GDM1 (cell line): ENCODE data around the gene PTPN3.

Experiments
- DNase-seq: peaks from one replicate; lab custom pipeline; 2025; lab: John Stamatoyannopoulos, UW

The PTPN3 gene

DNA sequence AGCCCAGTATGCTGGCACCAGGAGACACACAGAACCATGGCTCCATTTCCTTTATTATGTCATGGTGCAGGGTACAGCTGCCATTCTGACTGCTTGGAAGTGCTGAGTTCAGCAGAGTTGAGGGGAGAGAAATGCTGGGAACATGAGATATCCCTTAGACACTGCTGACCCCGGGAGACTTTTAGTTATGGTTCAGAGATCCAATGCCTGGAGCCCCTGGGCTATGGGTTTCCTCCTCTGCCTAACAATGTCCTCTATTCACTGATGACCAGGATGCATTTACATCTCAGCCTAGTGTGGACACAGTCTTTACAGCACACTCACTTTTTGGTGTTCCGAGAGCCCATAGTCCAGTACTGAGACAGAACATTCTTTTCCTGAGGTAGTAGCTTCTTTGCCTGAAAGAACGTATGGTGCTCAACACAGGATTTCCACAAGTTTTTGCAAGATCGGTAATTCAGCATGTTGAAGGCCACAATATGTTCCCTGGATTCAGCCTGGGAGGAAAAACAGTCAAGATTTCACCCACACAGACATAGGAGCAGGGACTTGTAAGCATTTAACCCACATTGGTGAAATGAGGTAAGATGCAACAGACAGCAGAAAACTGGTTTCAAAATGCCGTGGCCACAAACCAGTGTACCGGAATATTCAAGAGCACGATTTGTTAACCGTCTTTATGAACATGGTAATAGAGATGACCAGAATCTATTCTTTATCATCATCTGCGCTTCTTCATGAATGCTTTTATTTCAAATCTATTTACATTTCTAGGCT lies 71.3 kb downstream of the PTPN3 start:
- no peak for DNase-seq

DNA sequence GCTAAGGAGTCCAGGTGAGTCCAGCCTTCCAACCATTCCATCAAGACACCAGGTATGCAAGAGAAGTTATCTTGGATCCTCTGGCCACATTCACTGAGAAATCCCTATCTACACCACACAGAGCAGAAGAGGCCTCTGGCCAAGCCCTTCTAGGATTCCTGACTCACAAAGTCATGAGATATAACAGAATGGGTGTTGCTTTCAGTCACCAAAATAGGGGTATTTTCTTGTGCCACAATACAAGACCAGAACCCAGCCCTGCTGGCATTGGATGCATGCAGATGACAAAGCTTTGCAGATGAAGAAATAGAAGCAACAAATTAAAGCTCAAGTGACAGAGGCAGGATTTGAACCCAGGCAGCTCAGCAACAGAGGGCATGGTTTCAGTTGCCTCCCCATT lies 73.5 kb downstream of the PTPN3 start:
- no peak for DNase-seq

DNA sequence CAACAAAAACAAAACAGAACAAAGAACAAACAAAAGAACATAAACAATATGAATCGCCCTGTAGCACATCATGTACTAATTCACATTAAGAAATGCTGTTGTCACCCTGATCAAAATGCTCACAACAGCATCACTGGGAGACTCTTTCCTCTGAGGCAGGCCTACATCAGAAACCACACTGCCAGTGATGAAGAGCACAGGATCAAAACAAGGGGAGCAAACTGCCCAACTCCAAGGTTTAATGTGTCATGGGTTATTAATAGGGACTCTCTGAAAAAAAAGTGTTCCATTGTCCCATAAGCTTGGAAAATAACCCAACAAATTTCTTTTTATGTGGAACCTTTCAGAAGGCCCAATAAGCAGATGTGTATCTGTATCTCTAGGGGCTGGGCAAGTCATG lies 74.2 kb downstream of the PTPN3 start:
- DNase-seq, result no peak

DNA sequence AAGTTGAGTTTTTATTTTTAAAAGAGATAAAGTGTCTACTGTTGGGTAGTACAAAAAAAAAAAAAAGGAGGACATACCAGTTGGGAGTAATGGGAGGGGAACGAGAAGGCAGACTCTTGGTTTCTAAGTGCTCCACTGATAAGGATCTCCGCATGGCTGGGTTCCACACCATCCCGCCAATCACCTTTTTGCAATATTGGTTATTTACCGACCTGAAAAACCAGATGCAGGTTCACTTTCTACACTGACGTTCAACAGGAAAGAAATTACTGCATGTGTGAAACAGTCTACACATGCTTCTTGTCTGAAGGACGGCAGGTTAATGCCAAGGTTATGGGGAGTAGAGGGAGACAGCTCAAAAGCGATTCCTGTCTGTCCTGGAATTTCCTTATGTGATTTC lies 75.5 kb downstream of the PTPN3 start:
- no peak for DNase-seq

DNA sequence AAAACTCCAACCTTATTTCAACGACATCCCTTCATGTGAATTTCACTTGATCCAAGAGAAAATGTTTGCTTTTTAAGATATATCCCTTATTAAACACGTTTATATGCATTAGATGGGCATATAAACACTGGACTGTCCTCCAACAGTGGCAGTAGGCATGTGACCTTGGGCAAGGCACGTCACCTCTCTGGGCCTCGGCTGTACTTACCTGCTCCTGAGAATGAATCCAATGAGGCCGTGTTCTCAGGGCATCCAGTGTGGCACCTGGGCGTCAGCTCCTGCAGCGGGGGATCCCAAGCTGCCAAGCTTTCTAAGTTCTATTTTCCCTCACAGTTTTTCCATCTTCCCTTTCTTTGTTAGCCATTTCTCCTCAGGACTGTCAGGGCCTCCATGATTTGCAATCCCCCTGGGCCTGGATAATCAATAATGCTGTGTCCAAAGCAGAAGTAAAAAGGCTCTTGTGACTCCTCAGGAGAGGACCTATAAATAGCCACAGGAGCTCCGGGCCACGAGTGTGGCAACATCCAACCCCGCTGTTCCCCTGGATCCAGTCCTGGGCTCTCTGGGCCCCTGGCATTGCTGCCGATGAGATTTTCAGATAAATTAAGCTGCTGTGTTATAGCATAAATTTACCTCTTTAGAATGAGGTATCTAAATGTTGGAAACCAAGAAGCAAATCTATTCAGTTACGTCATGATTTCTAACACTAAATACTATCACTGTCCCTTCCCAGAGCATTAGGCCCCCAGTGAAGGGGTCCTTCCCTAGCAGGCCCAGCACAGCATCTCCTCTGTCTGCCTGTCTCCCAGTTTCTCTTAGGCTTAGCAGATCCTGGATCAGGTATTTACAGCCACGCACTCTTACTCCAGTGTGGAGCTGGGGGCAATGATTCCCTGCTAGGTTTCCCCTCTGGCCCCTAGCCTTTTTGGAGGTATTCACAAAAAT lies 76.8 kb downstream of the PTPN3 start:
- DNase-seq, result no peak

DNA sequence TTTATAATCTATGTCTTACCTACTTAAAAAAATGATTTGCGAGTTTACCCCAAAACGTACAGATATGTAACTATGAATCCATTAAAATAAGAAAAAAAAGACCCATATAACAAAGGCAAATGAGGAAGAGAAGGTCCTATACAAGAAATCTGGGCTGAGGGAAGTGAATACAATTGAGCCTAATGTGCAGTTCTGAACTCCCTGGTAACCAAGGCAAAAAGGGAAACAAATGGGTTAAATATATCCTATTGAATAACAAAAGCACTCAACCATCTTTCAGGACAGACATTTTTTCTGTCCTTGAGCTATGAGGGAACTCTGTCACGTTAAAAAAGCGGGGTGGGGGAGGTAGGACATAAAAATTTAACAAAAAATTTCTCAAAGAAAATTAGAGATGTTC lies 78.6 kb downstream of the PTPN3 start:
- DNase-seq, result no peak

DNA sequence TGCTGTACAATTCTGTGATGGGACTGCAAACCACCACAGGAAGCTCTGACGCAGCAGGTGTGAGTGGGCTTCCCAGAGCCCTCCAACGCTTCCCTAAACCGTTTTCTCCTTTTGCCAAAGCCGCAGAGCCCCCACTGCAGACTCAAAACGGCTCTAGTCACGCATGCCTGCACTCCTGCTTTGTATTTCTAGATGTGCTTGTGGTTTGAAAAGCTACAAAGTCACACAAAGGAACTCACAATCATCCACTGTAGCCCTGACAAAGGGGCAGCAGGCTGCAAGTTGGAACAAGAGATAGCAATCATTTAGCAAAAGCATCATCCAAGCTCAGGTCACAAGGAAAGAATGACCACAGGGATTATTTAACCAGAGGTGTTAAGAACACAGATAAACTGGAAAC lies 79.3 kb downstream of the PTPN3 start:
- DNase-seq, result no peak

DNA sequence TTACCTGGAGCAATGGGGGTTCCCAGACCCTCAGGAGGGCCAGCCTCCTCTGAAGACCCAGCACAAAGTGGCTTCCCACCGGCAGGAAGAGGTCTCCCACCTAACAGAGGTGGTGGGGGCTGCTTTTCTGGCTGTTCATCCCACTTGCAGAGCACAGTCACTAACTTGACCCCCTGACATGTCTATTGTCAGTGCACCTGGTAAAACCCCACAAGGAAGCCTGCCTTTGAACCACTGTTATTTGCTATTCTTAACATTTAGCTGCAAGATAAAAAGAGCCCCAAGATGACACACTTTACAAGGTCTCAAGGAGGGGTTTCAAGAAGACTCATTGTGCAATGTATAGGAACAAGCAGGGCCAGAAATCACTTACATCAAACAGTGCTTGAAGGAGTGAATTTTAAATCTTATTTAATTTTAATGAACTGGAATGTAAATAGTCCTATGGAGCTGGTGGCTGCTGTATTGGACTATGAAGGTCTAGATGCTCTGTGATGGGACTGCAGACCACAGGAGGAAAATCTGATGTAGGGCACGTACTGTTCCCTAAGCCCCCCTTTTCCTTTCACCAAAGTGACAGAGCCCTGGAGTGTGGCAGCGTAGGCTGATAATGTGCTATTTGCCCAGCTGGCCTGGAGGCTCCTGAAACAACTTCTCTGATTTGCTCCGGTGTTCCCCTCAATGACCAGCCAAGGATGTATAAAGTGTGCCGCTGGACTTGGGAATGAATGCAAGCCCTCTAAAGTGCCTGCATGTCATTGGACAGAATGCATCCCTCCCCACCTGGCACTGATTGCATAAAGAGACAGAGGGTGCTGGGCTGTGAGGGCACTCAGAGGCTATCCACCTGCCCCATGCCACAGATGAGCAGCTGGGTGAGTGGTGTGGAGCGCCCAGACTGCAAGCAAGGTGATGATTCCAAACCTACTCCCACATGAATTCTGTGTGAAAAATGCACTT lies 80.2 kb downstream of the PTPN3 start:
- no peak for DNase-seq

DNA sequence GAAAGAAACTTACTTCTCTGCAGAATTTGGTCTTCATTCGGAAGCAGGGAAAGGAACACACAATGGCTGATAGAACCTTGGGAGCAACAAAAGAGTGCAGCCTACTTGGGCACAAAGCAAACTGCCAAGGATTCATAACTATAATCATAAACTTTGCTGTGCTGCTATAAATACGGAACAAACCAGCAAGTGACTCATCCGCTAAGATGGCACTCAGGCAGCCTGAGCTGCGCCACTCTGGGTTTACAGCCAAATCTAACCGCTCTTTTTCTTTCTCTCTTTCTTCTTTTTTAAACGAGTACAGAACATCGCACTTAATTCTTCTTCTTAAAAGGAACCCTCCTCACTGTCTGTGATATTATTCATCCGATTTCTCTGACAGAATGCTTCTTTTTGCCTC lies 81.1 kb downstream of the PTPN3 start:
- DNase-seq, result no peak

DNA sequence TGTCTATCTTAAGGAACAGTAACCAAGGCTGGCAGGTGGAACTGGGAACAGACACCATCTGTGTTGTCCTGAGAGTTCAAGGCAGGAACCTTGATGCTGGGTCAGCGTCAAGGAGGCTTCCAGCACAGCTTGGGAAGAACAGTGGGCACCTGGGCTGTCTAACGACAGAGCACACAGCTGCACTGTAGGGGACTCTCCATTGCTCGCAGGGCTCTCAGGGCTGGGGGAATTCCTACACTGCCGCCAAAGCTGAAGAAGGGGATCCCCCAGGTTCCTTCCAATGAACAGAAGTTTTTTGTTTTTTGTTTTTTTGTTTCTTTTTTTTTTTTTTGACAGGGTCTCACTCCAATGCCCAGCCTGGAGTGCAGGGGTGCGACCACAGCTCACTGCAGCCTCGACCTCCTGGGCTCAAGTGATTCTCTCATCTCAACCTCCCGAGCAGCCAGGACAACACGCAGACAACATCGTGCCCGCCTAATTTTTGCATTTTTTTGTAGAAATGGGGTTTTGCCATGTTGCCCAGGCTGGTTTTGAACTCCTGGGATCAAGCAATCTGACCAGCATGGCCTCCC lies 81.9 kb downstream of the PTPN3 start:
- DNase-seq, result no peak

DNA sequence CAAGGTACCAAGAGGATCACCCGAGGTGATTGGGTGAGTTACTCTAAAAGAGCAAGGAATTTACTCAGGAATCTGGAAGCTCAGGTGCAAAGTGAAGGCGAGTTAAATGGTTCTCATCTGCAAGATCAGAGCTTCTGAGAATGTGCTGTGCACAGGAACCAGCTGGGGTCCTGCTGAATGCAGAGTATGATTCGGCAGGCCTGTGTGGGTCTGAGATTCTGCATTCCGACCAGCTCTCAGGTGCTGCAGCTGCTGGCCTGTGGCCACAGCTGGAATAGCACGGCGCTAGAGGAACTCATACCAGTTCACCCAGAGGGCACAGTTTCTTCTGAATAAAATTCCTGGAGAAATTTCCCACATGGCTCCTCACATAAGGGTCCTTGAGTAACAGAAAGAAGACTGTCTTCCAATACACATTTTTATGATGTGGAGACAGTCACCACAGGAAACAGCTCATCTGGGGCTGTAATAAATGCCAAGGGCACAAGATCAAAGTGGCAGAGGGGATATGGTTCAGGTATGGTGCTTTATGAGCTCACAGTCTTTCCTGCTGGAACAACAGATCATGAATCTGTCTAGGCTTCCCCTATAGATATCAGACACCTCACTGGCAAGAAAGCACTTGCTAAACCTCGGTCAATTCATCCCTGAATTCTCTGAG lies 83.9 kb downstream of the PTPN3 start:
- no peak for DNase-seq

DNA sequence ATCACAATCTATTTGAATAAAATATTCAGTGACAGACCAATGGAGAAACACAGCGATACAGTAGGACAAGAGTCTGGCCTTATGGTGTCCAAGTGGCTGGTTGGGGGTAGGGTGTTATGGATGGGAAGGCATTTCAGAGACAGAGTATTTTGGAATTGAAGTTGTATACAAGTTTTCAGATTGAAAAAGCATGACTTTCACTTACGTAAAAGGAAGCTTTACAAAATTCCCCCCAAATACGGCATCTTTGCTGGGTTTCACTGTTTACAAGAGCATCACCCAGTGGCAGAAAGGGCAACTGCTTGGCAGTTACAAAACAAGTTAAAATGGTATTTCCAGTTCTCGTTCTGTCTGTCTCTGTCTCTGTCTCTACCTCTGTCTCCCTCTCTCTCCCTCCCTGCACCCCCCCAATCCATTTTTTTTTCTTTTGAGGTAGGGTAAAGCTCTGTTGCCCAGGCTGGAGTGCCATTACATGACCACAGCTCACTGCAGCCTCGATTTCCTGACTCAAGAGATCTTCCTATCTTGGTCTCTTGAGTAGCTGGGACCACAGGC lies 86.2 kb downstream of the PTPN3 start:
- DNase-seq, result no peak

DNA sequence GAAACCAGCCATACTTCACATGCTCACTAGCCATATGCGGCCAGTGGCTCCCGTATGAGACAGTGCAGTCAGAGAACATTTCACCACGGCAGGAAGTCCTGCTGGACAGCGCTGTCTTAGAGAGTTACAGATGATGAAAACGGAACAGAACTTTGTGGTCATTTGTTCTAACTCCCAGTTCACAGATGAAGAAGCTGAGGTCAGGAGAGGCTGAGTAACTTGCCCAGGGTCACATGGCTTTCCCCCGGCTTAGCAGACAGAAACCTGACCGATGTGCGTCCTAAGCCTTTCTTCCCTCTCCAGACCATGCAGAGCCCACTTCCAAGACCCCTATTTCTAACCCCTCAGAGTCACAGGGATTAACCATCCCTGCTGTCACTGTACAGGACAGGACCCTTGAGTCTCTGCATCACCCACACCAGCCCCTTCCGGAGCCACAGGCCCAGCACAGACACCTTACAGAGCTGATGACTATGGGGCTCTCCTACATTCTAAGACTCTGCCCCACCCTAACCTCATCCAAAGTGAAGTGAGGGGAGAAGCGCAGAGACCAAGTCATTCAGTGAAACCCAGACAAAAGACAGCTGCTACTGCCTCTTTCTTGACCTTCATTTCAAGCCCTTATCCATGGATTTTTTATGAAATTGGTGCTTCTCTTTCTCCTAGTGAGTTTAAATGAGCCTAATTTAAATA lies 86.9 kb downstream of the PTPN3 start:
- DNase-seq, result no peak

DNA sequence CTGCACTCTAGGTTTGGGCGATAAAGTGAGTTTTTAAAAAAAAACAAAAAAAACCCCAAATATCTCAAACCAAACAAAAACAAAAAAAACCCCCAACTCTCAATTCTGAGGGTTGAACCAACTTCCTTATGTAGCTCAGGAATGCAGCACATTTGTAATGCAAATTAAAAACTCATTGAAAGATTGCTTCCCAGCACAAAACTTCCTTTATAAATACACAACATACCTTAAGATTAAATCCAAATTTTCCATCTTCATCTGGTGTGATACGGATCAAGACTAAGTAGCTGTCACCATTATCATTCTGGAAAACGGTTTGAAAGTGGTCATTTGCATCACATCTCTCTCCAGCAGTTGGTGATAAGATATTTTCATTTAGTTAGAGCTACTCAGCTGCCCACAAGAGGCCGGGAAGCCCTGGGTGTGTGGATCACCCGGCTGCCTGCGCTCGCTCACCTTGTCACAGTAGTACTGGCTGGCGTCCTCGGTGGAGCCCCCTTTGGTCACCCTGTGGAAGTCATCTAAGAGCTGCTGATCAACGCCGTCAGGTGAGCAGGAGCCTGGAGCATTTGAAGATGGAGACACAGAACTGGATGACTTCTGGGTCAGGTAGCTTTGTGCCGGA lies 88.2 kb downstream of the PTPN3 start:
- no peak for DNase-seq

DNA sequence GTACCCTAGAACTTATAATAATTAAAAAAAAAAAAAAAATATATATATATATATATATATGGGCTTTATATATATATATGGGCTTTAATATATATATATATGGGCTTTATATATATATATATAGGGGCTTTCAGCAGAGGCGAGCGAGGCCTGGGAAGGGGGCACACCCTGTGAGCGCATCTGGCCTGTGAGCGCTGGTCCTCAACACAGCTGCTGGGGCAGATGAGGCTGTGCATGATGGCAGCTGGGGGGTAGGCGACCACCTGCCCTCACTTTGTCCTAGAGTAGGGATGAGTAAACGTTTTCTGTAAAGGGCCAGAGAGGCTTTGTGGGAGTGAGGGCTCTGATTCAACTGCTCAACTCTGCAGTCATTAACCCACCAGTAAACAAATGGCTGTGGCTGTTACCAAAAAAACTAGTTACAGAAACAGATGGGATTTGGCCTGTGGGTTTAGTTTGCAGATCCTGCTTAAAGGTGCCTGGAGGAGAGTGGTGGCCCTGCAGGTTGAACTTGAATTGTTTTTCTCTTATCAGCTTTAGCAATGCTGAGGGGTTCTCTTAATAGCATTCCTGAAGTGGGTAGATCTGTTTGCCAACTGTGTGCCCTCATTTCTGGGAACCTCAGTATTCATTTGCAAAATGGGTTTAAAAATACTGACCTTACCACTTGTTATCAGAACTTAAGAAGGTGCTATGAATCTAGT lies 89.2 kb downstream of the PTPN3 start:
- no peak for DNase-seq

DNA sequence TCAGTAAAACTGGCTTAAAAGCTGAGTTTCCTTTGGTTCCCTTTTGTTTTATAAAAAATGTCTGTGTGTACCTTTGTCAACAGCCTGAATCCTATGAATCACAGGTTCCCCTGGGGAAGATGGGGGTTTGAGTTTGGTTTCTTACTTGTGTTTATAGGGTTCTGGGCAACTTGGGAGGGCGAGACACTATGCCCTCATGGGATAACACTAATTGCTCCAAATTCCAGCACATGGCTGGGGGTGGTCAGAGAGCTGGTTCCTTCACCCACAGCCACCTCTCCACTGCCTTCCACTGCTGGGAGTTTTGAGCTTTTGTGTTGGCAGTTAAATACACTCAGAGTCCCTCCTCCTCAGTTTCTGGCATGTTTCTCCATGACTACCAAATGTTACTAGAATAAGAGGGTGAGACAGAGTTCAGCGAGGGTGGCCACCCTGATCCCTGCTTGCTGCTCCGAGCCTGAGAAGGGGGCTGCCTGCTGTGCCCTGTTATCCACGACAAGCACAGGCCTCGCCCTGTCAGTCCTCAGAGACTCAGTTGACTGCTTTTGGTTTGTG lies 94.3 kb downstream of the PTPN3 start:
- no peak for DNase-seq

DNA sequence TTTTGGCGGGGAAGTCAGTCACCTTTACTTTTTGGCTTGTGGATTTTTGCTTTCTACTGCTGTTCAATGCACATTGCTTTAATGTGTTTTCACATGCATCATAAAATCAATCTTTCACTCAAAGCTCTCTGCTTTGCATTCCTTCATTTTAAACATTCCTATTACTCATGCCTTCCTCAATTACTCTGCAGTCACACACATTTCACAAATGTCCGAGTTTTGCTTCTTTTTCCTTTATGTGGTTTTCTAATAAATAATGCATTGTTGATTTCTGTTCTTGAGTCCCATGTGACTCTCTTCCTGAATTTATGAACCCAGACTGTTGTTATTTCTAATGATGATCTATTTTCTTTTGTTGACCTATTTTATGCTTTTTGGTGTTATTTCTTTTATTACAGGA lies 95.0 kb downstream of the PTPN3 start:
- no peak for DNase-seq

DNA sequence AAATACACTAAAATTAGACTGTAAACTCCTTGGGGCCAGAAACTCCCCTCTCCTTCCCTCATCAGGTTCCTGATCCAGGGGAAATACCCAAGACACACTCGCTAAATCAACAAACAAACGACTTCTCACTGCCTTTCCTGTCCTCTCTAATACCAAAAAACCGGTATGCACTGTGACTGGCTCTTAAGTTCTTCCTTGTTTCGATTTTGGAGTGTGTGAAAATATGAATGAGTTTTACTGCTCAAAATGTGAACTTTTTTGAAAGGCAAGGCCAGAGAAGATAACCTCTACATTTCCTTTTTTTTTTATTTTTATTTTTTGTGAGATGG lies 96.2 kb downstream of the PTPN3 start:
- no peak for DNase-seq
